NCI-H2081 treated with DMSO at 0.1 percent for 48 hours (cell line): ENCODE measurements around the gene ATP5PD.

Experiments used
- DNase-seq: peaks from one replicate; lab custom pipeline; 2025; lab: John Stamatoyannopoulos, UW

Gene ATP5PD

GRCh38 chr17:74994440-74994839 lies 52.3 kb downstream of the ATP5PD start:
- no peak for DNase-seq

- no peak for DNase-seq
Measured at GRCh38 chr17:74992223-74992622, 54.5 kb downstream of the ATP5PD start.

GRCh38 chr17:74990581-74991105 lies 56.1 kb downstream of the ATP5PD start:
- DNase-seq, result no peak
